ENCODE measurements around the gene AKT1S1. TPM values are rescaled to one million over a fixed set of nuclear protein-coding genes. Genes with fewer than 3 reads are reported as not detected.

AKT1S1 gene
- total RNA-seq, 1 donor from 2014 or later: 59.7 TPM

DNA sequence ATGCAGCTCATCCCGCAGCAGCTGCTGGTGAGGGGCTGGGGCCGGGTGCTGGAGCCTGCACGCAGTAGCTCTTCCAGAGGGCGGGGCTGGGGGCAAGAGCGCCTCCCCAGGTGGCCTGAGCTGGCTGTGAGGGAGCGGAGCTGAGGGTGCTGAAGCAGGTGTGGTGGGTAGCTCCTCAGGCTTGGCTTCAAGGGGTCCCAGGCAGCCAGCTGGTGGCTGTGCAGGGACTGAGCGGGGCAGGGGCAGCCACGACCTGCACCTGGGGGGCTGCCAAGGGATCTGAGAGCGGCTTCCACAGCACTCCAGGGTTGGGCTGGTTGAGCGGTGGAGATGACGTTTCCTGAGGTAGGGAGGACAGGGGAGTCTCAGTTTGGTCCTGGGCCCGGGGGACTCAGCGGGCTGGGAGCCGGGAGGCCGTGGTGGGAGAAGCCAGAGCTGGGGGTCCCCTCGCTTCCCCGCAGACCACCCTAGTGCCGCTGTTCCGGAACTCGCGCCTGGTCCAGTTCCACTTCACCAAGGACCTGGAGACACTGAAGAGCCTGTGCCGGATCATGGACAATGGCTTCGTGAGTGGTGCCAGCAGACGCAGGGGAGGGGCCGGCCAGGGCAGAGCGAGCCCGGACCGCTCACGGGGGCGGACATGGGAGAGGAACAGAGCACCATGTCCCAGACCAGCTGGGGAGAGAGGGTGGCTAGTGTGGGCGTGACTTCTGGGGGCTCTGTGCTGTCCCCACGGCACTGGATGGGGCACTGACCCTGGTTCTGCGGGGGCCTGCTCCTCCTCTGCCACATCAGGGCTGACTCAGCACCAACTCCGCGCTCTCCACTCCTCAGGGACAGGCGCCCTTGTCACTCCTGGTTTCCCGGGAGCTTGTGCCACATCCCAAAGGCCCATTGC, 18.8 kb downstream of the AKT1S1 start:
- no peaks in the 10 kb centered on the region for H3K27me3 Mint-ChIP-seq (ENCODE audit: unreplicated experiment)
- H3K27ac Mint-ChIP-seq (ENCODE audit: unreplicated experiment): peak overlapping the region; percentile 47
- no peaks in the 10 kb centered on the region for H3K9me3 Mint-ChIP-seq (ENCODE audit: unreplicated experiment)
- DNase-seq (ENCODE audit: extremely low spot score, unreplicated experiment): no peak
- H3K4me1 Mint-ChIP-seq (ENCODE audit: unreplicated experiment): peaks cover 19% of the 10 kb centered on the region
- H3K36me3 Mint-ChIP-seq (ENCODE audit: unreplicated experiment): peaks cover 24% of the 10 kb centered on the region
- TF ChIP-seq, protein P1, sequence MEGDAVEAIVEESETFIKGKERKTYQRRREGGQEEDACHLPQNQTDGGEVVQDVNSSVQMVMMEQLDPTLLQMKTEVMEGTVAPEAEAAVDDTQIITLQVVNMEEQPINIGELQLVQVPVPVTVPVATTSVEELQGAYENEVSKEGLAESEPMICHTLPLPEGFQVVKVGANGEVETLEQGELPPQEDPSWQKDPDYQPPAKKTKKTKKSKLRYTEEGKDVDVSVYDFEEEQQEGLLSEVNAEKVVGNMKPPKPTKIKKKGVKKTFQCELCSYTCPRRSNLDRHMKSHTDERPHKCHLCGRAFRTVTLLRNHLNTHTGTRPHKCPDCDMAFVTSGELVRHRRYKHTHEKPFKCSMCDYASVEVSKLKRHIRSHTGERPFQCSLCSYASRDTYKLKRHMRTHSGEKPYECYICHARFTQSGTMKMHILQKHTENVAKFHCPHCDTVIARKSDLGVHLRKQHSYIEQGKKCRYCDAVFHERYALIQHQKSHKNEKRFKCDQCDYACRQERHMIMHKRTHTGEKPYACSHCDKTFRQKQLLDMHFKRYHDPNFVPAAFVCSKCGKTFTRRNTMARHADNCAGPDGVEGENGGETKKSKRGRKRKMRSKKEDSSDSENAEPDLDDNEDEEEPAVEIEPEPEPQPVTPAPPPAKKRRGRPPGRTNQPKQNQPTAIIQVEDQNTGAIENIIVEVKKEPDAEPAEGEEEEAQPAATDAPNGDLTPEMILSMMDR (IDR thresholded peaks at IDR 0.05): no peak
- no peak overlapping the region for H3K4me3 Mint-ChIP-seq (ENCODE audit: unreplicated experiment)

DNA sequence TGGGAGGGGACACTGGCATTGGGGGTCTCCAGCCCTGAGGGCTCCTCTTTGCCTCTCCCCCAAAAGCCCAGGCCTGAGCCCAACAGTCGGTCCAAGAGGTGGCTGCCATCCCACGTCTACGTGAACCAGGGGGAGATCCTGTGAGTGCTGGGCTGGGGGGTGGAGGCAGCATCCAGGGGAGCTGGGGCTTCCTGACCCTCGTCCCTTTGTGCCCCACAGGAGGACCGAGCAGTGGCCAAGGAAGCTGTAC, 19.4 kb downstream of the AKT1S1 start:
- H3K36me3 Mint-ChIP-seq (ENCODE audit: unreplicated experiment): peaks cover 21% of the 10 kb centered on the region
- H3K9me3 Mint-ChIP-seq (ENCODE audit: unreplicated experiment): no peaks in the 10 kb centered on the region

DNA sequence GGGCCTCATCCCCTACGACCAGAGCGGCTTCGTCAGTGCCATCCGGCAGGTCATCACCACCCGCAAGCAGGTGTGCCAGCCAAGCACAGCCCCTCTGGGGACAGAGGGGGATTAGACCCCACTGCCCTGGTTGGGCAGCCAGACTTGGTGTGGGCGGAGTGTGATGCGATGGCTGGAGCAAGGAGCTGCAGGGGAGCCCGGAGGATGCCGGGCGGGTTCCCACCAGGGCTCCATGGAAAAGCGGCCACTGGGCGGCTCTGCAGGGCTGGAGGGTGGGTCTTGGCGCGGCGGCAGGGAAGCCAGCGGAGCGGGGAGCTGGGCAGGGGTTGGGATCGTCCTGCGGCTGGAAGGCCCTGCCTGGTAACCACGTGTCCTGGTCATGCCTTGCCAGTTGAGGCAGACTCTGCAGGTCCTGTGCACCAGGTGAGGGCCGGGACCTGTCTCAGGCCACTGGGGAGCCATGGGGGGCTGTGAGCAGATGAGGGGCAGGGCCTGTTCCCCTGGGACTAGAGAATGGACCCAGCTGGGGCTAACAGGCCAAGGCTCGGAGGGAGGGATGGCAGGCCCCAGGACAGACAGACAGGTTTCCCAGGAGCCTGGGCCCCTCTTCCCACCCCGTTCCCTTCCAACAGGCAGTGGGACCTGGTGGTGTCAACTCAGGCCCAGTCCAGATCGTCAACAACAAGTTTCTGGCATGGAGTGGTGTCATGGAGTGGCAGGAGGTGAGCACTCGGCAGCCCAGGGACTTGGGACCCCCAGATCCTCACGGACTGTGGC, 19.9 kb downstream of the AKT1S1 start:
- no peaks in the 10 kb centered on the region for H3K9me3 Mint-ChIP-seq (ENCODE audit: unreplicated experiment)
- H3K4me1 Mint-ChIP-seq (ENCODE audit: unreplicated experiment): peaks cover 27% of the 10 kb centered on the region
- peak overlapping the region; percentile 18 for H3K27ac Mint-ChIP-seq (ENCODE audit: unreplicated experiment)
- peaks cover 21% of the 10 kb centered on the region for H3K36me3 Mint-ChIP-seq (ENCODE audit: unreplicated experiment)
- no peak overlapping the region for H3K4me3 Mint-ChIP-seq (ENCODE audit: unreplicated experiment)
- DNase-seq (ENCODE audit: extremely low spot score, unreplicated experiment): no peak
- no peaks in the 10 kb centered on the region for H3K27me3 Mint-ChIP-seq (ENCODE audit: unreplicated experiment)
- TF ChIP-seq, protein P1 (IDR thresholded peaks at IDR 0.05): no peak

More for the DNA sequence above, 19.4 kb downstream of the AKT1S1 start:
- DNase-seq (ENCODE audit: extremely low spot score, unreplicated experiment): no peak
- Mint-ChIP-seq H3K4me1 (ENCODE audit: unreplicated experiment) (peaks cover 22% of the 10 kb centered on the region), H3K27ac (ENCODE audit: unreplicated experiment) (peak overlapping the region; percentile 18), H3K4me3 (ENCODE audit: unreplicated experiment) (no peak overlapping the region), H3K27me3 (ENCODE audit: unreplicated experiment) (no peaks in the 10 kb centered on the region)
- TF ChIP-seq, protein P1 (IDR thresholded peaks at IDR 0.05): no peak

DNA sequence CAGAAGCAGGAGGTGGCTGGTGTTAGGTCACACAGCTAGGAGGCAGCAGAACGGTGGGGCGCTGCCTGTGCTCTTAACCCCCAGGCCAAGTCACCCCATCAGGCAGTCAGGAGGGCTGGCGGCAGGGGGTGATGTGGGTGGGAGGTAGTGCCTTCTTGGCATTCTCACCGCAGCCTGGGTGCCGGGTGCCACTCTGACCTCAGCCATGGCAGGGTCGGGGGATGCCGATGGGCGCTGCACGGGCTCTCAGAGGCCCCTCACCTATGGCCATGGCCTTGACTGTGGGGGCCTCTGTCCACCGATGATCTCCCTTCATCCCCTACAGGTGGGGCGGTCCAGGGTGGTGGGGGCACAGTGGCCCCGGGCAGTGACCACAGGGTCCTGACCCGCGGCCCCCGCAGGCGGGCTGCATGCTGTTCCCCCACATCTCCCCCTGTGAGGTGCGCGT, 20.6 kb downstream of the AKT1S1 start:
- Mint-ChIP-seq H3K9me3 (ENCODE audit: unreplicated experiment) (no peaks in the 10 kb centered on the region), H3K27me3 (ENCODE audit: unreplicated experiment) (no peaks in the 10 kb centered on the region), H3K4me1 (ENCODE audit: unreplicated experiment) (peaks cover 29% of the 10 kb centered on the region), H3K36me3 (ENCODE audit: unreplicated experiment) (peaks cover 21% of the 10 kb centered on the region), H3K27ac (ENCODE audit: unreplicated experiment) (no peak overlapping the region), H3K4me3 (ENCODE audit: unreplicated experiment) (no peak overlapping the region)
- TF ChIP-seq, protein P1 (IDR thresholded peaks at IDR 0.05): no peak
- DNase-seq (ENCODE audit: extremely low spot score, unreplicated experiment): no peak
